Stimulated activated CD4-positive, alpha-beta T cell treated with anti-CD3 and anti-CD28 coated beads, Interleukin-15, amount 100 ng/mL, for 48 hours (primary cell): ENCODE measurements around the gene CLEC2L.

Experiments
- DNase-seq, 2 donors: peaks; one replicate each; pipeline ENCODE4 v3.0.0-alpha.2; 2020; ENCODE audit warnings: low read depth in 2 of 2

Gene CLEC2L

DNA sequence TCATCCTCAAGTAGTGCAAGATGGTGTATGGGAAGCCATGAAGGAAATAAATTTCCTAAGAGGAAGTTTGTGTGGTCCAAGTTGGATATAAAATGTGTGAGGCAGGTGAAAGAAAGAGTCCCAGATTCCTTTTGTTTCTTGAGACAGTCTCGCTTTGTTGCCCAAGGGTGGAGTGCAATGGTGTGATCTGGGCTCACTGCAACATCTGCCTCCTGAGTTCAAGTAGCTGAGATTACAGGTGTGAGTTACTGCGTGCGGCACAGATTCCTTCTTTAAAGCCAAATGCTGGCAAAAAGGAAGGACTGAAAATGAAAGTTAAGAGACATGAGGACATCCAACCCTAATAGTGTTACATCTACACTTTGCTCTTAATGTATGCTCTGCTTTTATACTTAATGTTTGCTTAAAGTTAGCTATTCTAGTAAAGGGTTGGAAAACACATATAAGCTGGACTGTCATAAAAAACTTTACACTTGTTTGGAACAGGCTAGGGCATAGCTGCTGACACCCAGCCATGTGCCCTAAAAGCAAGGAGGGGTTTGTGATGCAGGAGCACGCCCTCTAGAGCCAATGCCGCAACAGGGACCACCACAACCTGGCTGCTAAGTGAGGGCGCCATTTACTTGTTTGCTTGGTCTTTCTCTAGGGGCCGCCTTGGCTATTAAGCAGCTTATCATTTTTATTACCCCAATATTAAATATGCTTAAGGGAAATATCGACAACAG lies 34.5 kb downstream of the CLEC2L start:
- DNase-seq: no peak

DNA sequence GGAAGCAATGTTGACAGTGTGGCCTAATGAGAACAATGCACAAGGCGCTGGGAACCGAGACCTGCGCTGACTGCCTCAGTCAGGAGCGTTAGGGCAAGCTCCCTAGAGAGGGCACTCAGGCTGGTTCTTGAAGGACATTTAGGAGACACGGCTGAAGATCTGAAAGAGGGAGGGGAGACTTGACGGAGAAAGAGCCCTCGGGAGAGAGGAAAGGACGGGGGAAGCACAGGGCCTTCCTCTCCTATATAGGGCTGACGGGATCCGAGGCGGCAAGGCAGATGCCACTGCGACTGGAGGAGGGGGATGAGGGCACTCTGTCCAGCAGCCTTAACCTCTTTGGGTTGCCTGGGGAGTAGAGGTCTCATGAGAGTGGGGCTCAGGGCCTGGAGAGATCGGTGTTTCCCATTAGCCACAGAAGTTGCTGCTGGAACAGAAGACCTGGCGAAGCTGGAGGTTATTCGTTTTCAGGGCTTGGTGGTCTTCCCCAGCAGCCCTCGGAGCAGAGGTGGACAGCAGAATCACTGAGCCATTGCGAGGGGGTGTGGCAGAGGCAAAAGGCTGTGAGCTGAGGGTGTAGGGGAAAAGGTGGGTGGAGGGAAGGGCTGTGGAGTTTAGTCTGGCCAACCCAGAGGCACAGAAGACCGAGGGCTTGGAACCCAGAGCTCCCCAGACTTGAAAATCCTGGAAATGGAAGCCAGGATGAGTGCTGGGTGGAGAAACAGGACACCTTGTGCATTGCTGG lies 36.0 kb downstream of the CLEC2L start:
- no peak for DNase-seq

DNA sequence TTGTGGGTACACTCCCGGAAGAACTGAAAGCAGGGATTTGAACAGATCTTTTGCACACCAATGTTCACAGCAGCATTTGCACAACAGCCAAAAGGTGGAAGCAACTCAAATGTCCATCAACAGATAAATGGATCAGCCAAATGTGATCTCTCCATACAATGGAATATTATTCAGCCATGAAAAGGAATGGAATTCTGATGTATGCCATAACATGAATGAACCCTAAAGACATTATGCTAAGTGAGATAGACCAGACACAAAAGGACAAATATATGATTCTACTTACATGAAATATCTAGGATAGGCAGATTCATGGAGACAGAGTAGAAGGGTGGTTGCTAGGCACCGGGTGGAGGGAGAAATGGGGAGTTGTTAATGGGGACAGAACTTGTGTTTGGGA lies 36.7 kb downstream of the CLEC2L start:
- DNase-seq: no peak

DNA sequence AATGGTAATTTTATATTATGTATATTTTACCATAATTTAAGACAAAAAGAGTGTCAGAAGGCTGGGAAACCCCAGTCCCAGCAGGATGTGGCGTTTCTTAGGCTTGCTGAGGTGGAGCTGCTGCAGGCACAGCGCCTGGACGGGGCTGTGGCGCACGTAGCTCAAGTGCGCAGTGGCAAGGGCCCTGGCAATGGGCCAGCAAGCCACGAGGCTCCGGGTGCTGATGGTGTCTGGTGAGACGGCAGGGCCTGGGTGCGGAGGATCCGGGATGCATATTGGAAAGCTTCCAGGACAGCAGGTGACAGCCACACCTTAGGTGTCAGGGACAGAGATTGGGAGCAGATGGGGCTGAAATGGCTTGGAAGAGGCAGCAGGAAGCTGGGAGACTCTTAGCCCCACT lies 37.2 kb downstream of the CLEC2L start:
- no peak for DNase-seq

DNA sequence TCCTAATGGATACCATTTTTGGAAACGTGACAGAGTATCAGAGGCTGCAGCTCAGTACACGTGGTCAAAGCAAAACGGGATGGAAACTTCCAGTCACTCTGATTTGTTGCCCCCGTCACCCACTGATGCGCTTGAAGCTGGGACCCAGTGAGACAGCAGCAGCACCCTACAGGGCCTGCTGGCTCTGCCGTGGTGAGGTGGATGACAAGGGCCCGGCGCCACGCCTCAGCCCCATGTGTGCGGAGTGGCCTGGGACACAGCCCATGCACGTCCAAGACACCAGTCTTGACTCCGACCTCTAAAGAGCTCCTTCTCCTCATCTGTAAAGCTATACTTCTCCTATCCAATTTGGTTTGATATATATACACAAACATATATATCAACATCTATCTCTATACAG lies 39.0 kb downstream of the CLEC2L start:
- no peak for DNase-seq

DNA sequence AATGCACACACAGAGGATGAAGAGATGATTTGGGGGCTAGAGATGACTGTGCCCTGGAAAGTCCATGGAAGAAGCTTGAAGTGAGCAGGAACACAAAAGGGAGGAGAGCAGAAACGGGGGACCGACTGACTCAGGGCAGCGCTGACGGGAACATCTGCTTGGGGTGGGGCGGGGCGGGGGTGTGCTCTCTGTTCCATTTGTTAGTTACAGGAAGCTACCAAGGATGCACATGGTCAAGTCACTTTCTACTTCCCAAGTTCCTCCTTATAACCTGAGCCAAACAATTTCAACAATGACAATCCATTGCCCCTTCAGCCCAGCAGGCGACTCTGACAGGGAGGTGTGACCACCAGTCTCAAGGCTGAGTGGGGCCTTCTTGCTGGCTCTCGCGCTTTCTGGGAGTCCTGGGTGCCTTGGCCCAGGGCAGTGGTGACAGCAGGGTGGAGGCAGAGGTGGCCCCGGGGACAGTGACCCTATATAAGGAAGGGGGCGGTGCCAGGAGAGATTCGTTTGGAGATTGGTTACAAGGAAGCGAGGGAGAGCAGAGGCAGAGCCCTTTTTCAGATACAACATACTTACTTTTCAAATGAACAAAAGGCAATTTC lies 39.6 kb downstream of the CLEC2L start:
- no peak for DNase-seq

DNA sequence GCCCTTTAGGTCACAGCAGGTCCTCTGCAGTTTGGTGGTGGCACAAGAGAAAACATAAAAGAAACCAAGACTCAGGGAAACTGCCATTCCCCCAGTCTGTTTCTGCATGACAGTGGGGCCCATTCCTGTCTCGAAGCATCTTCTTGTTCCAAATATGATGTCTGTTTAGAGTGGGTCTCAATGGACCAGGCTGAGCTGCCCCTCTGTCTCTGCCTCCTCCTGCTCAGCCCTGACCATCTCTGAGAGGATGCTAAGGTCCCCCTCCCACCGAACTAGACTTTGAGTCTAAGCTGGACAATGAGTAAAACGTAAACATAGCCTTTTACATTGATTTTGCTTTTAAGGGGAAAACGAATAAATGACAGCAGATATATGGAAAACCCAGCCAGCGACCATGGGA lies 40.4 kb downstream of the CLEC2L start:
- DNase-seq: no peak

DNA sequence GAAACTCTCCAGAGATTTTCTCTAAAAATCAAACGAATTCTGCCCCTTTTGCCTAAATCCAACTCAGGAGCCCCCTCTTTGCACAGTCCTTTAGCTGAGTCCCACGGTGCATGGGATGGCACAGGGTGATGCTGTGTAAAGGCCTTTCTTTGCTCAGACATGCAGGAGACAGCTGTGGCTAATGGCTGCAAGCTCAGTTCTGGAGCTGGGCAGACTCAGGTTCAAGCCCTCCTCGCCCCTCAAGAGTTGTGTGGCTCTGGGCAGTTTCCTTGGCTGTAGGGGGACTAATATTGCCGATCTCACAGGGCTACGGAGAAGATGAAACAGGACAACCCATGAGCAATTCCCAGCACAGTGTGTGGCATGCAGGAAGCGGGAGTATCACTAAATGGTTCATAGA lies 42.6 kb downstream of the CLEC2L start:
- DNase-seq: no peak

DNA sequence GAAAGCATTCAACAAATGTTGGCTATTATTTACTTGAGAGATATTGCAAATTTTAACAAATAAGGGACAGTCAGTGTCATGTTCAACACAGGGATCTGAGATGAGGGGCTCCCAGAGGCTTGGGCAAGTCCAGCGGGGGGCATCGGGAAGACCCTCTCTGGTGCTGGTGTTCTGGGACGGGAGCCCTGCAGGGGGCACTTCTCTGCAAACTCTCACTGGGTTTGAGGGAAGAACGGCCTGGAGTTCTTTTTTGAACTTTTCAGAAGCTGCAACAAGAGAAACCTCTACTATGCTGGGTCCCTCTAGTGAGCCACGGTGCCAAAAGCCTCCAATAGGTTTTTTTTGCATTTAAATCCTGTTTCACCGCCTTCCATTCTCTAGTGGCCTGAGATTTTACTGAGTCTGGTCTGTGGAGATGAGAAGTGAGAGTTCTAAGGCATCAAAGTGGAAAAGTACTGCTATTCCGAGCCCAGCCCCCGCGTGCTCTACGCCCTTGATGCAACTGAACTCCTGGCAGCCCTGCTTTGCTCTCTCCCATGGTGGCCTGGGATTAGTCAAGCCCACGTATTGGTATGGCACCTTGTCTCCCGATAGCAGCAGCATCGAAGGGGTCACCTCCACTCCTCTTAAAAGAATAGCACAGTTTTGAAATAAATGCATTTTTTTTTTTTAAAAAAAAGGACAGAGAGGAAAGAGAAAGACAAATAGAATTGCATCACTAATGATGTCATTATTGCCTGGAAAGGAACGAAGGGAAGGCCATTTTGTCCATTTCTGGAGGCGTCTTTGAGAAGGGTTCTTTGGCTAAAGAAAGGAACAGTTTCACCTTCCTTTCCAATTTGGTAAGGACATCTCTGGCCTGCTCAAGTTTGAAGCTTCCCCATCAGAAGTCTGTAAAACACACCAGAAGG lies 43.5 kb downstream of the CLEC2L start:
- no peak for DNase-seq

DNA sequence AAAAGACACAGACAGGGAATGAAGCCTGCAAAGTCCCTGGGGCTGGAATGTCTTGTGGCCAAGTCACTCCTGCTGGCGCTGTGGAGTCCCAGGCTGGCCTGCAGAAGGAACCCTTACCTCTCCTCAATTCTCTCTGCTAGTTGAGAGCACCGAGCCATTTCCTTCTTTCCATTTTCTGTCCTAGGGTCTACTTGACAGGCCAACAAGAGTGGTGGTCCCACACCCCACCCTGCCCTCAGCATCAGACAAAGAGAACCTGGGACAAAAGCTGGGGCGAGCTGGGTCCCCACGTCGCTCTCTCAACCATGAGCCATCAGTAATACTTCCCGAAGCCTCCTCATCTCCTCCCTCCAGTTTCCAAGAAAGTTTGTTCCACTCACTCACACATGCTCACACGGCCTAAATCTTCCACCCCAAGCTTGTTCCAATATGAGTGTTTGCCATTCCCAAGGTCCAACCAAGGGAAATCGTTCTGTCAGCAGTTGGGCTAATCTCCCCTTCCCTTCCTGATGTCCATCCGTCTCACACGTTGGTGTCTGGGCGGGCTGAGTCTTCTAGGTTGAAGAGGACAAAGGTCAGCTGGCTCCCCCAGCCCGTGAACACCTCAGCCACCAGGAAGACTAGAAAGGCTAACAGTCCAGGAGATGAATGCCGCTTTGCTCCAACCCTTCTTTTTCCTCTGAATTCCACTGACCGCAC lies 44.3 kb downstream of the CLEC2L start:
- DNase-seq: no peak

DNA sequence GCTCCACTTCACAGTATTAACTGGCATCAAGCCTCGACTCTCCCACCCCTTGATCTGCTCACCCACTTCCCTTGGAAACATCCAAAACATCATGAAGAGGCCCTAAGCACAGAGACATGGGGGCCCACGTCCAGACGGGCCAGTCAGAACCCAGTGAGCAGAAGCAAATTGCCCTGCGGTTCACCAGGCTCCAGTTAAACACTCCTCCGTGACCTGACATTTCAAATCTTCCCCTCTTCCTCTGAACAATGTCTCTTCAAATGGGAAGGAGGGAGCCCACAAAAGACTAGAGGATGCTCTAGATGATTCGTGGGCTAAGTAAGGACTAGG lies 44.8 kb downstream of the CLEC2L start:
- no peak for DNase-seq

DNA sequence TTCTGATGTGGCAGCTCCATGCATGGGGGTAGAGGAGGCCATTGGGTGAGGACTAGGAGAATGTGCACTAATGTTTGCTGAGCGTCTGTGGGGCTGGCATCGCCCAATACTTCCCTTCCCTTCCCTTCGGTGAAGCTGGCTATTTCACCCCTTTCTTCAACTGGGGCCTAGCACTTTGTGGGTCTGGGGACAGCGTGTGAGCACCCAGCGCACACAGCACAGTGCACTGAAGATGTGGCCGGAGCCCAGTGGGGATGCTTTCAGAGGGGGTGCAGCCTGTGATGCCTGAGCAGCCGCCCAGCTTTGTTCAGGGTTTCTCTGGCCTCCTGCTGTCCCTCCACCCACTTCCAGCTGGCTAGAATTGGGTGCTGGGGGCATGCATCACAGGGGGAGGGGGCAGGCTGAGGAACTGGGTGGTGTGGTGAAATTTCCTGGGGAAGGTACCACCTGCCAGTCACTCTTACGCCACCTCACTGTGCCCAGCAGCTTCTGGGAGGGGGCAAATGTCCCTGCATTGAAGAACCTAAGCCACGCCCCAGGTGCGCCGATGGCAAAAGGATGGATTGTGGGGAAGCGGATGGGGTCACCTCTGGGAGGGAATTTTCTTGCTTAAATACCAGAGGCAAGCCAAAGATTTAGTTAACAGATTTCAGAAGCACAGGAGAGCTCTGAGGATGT lies 45.5 kb downstream of the CLEC2L start:
- no peak for DNase-seq

DNA sequence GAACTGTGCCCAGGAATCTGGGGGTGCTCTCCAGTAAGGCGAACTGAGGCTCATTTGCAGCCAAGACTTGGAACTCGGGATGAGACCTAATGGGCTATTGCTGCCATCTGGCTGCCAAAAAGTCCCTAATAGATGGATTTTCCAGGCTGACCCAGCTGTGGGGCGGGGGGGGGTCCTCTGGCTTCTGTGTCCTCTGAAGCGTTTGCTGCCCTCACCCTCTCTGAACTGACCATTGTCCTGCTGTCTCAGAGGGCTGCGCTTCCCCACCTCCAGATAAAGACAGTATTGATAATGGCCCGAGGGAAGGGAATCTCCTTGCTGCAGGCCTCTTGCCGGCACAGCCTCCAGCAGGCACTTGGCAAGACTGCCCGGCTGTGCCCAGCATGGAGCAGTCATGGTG lies 46.6 kb downstream of the CLEC2L start:
- no peak for DNase-seq

DNA sequence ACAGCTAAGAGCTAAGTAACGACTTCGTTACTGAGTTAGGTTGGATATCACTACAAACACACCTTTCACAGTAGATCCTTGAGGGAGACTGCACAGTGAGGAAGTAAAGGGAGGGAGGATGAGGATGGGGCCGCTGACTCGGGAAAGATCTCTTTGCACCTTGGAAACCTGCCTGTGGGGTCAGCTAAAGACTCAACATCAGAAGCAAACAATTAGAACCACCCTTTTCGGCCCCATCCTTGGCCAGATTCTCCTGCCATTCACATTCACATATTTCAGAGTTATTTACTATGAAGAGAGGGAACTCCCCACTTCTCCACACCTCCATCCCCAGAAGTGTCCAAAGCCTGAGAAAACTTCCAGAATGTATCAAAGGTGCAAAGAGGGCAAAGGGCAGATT lies 47.1 kb downstream of the CLEC2L start:
- no peak for DNase-seq

DNA sequence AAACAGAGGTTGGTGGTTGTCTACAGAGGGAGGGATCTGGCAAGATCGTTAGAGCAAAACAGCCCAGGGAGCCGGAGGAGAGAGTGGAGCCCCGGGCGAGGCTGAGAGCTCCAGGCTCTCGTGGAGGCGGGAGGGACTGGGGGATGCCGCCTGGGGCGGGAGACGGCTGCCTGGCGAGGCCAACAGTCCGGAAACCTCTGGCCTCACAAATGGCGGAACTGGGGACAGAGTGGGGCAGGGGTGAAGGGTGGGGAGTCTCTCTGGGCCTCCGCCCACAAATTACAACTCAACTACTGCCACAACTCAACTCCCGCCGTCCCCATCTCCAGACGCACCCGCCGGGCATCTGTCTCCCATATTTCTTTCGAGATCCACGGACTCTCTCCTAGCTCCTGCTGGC lies 47.7 kb downstream of the CLEC2L start:
- no peak for DNase-seq

DNA sequence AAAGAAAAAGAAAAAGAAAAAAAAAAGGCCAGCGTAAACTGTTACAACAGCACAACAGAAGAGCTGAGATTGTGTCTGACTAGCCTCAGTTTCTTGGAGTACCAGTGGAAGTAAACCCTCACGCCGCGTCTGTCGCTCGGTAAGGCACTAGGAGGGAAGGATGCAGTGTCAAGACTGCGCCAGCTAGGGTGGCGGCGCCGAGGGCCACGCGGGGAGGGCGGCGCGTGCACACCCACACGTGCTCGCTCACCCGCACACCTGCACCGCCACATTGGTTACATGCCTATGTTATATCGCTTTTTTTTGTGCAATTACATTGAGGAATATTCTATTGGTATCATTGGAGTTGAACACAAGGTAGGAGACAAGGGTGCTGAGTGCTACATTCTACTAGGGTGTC lies 48.2 kb downstream of the CLEC2L start:
- DNase-seq: no peak

DNA sequence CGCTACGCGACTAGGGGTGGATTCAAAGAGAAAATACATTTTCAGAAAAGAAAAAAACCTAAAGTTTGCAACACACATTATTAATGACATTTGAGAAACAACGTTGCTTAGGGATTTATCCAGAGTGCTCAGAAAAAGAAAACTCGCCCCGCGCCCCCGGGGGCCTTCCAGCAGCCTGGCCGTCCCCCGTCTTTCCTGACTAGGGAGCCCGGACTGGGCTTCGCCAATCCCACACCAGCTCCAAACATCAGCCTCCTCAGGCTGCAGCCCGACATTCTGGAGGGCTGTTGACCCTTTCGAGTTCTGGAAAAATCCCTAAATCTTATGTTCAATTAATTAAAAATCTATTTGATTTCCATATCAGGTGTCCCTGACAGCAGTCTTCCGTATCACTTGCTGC lies 48.6 kb downstream of the CLEC2L start:
- DNase-seq: no peak

DNA sequence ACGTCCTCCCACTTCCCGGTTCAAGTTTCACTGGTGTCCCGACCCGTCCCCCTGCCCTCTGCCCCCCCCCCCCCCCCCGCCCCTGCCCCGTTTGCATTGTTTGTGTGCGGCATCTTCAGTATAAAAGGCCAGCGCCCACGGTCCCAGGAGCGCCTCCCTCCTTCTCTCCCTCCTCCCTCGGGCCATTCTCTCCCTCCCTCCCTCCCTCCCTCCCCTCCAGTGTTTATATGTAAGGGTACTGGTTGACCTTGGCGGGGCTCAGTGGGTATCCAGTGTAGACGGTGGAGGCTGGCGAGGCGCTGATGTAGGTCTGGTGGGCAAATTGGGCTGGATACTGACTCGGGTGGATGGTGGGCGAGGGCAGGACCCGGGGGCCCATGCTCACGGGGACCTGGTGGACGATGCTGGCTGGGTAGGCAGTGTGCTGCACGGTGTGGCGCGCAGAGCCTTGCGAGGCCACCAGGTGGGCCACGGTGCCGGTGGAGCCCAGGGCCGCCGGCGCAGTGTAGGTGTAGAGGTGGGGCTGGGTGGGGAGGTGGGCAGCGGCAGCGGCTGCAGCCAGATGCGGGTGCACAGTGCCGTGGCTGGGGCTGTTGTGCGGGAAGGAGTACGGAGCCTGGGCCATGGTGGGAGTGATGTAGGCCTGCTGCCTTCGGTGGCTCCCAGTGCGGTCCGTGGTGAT lies 49.4 kb downstream of the CLEC2L start:
- no peak for DNase-seq

DNA sequence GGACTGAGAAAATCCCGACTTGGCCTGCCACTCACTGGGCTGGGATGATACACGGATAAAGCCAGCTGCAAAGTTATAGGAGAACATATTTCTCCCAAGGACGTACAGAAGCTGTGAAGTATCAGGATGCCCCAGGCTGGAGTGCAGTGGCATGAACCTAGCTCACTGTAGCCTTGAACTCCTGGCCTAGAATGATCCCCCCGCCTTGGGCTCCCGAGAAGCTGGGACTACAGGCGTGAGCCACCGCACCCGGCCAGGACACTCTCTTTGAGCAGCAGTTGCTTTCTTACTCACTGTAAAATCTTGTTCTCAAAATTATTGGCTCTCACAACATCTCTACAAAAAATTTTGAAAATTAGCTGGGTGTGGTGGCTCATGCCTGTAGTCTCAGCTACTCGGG lies 50.4 kb downstream of the CLEC2L start:
- DNase-seq: no peak

DNA sequence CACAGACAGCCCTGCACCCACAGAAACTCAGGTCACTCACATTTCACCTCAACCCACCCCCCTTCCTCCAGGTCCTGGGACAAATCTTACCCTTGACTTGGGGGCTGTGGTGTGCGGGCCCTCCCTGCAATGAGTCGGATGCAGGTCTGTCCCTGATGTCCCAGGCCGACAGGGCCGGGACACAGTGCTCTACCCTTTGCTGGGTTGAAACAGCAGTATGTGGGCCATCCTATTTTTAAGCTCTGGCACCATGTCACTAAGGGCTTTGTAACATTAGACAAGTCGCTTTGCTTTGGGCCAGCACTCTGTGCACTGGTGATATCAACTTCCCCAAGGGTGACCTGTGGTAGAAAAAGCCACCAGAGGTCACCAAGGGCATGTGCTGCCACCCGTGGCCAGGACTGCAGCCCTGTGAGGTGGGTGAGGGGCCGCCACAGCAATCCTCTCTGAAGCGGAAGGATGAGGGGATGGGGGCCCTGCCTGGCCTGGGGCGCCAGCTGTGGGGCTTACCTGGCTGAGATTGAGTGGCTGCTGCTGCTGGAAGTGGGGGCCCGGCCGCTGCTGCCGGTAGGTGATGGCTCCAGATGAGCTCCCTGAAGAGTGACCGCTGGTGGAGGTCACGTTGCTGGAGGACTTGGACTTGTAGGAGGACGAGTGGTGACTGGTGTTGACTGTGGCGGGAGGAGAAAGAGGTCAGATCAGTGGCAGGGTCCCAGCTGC lies 51.3 kb downstream of the CLEC2L start:
- DNase-seq: no peak
